IMR-90 (cell line): ENCODE results near the gene SOBP. TPM values are rescaled to one million over a fixed set of nuclear protein-coding genes. Genes with fewer than 3 reads are reported as not detected.

Experiments
- ATAC-seq: fragments of 200-7000 bp; cut with Tn5 transposase; 2 replicates; pipeline ENCODE4 v1.9.1; 2020; ENCODE audit warnings: low read depth, mild to moderate bottlenecking, moderate library complexity
- BruUV-seq: library from RNA; stranded (reverse); fragments of 400-500 nt; replicated peaks from 2 replicates; lab custom pipeline; 2021; lab: Mats Ljungman, UMichigan
- CTCF ChIA-PET: fragments of 300-600 bp; formaldehyde crosslinking; extraction: SDS; loops from one replicate; lab custom pipeline; 2021; ENCODE audit warnings: antibody characterized with exemption; lab: Yijun Ruan, JAX
- POLR2A ChIA-PET: fragments of 300-600 bp; sonication (Branson Sonifier 250); formaldehyde crosslinking; loops from one replicate; lab custom pipeline; 2022; ENCODE audit warnings: antibody characterized with exemption; ENCODE audit not compliant: unreplicated experiment; lab: Charles Lee
- DNase-seq: peaks from one replicate; pipeline ENCODE4 v3.0.0; 2013
- H2AFZ ChIP-seq: replicated peaks from 2 replicates; pipeline ENCODE3; 2013; ENCODE audit warnings: low read length, mild to moderate bottlenecking; ENCODE audit not compliant: poor library complexity
- H2AK5ac ChIP-seq: 2 replicates; pipeline ENCODE4 v1.6.1; 2013; ENCODE audit warnings: low read depth, low read length, inconsistent platforms
- H2AK9ac ChIP-seq: replicated peaks from 2 replicates; pipeline ENCODE3; 2013; ENCODE audit warnings: mild to moderate bottlenecking, low read depth, low read length, moderate library complexity; ENCODE audit not compliant: poor library complexity
- H2BK120ac ChIP-seq: 2 replicates; pipeline ENCODE4 v1.6.1; 2013; ENCODE audit warnings: low read depth, low read length, inconsistent platforms
- H2BK15ac ChIP-seq: 3 replicates; pipeline ENCODE4 v1.6.1; 2013; ENCODE audit warnings: low read depth, low read length, inconsistent platforms
- H2BK20ac ChIP-seq: 2 replicates; pipeline ENCODE4 v1.6.1; 2013; ENCODE audit warnings: low read depth, mild to moderate bottlenecking, inconsistent platforms, low read length, moderate library complexity
- H2BK5ac ChIP-seq: 2 replicates; pipeline ENCODE4 v1.6.1; 2013; ENCODE audit warnings: mild to moderate bottlenecking, low read depth, low read length, inconsistent platforms; ENCODE audit not compliant: poor library complexity, severe bottlenecking
- H3K14ac ChIP-seq: replicated peaks from 2 replicates; pipeline ENCODE4 v1.6.1; 2013; ENCODE audit warnings: low read depth, low read length, inconsistent platforms
- H3K18ac ChIP-seq: 2 replicates; pipeline ENCODE4 v1.6.1; 2013; ENCODE audit warnings: low read depth, low read length, control low read depth
- H3K23ac ChIP-seq: 2 replicates; pipeline ENCODE4 v1.6.1; 2013; ENCODE audit warnings: low read depth, low read length, inconsistent platforms
- H3K27ac ChIP-seq: 2 replicates; pipeline ENCODE4 v1.5.1; 2013; ENCODE audit warnings: mild to moderate bottlenecking, control low read depth, low read length; ENCODE audit not compliant: insufficient read depth
- H3K27me3 ChIP-seq: 2 replicates; pipeline ENCODE4 v1.6.1; 2013; ENCODE audit warnings: low read length; ENCODE audit not compliant: control insufficient read depth, insufficient read depth
- H3K36me3 ChIP-seq: 2 replicates; pipeline ENCODE4 v1.6.1; 2013; ENCODE audit warnings: low read length, mixed read lengths; ENCODE audit not compliant: control insufficient read depth, insufficient read depth
- H3K4ac ChIP-seq: 2 replicates; pipeline ENCODE4 v1.6.1; 2013; ENCODE audit warnings: low read depth, low read length, inconsistent platforms
- H3K4me1 ChIP-seq: 2 replicates; pipeline ENCODE4 v1.6.1; 2013; ENCODE audit warnings: low read length, mixed read lengths; ENCODE audit not compliant: control insufficient read depth, insufficient read depth
- H3K4me2 ChIP-seq: 2 replicates; pipeline ENCODE4 v1.6.1; 2013; ENCODE audit warnings: low read depth, mild to moderate bottlenecking, control low read depth, low read length, moderate library complexity
- H3K4me3 ChIP-seq: 2 replicates; pipeline ENCODE4 v1.5.1; 2013; ENCODE audit warnings: low read depth, mild to moderate bottlenecking, control low read depth, low read length, moderate library complexity; ENCODE audit not compliant: insufficient read depth
- H3K56ac ChIP-seq: 2 replicates; pipeline ENCODE4 v1.6.1; 2013; ENCODE audit warnings: low read length, inconsistent platforms; ENCODE audit not compliant: insufficient read depth; ENCODE audit errors: extremely low read depth
- H3K79me1 ChIP-seq, 2 experiments: 2 replicates each; pipeline ENCODE4 v1.6.1; 2013; ENCODE audit warnings: low read length in 2 of 2, inconsistent platforms in 1 of 2, low read depth in 1 of 2
- H3K9ac ChIP-seq: 2 replicates; pipeline ENCODE4 v1.6.1; 2013; ENCODE audit warnings: low read depth, low read length, control low read depth
- H3K9me1 ChIP-seq: 2 replicates; pipeline ENCODE4 v1.6.1; 2013; ENCODE audit warnings: low read length, inconsistent platforms; ENCODE audit not compliant: insufficient read depth
- H3K9me3 ChIP-seq: 2 replicates; pipeline ENCODE4 v1.6.1; 2013; ENCODE audit warnings: low read length; ENCODE audit not compliant: control insufficient read depth, insufficient read depth
- H4K20me1 ChIP-seq: 2 replicates; pipeline ENCODE4 v1.6.1; 2013; ENCODE audit warnings: low read length, inconsistent platforms; ENCODE audit not compliant: insufficient read depth
- H4K5ac ChIP-seq: 2 replicates; pipeline ENCODE4 v1.6.1; 2013; ENCODE audit warnings: mild to moderate bottlenecking, low read depth, low read length, control low read depth
- H4K8ac ChIP-seq, 2 experiments: 2 replicates each; pipeline ENCODE4 v1.6.1; 2013; ENCODE audit warnings: low read depth in 2 of 2, low read length in 2 of 2, control low read depth in 1 of 2, inconsistent platforms in 1 of 2
- H4K91ac ChIP-seq: 2 replicates; pipeline ENCODE4 v1.6.1; 2013; ENCODE audit warnings: low read depth, low read length, inconsistent platforms; ENCODE audit not compliant: insufficient read depth
- CHD1 ChIP-seq: IDR thresholded peaks from 2 replicates; pipeline ENCODE4 v1.6.1; 2012; ENCODE audit warnings: low read depth, low read length, improper control_type of control experiment
- CTCF ChIP-seq: conservative IDR thresholded peaks from 2 replicates; pipeline ENCODE4 v1.5.1; 2012; ENCODE audit warnings: mild to moderate bottlenecking, low read depth, low read length, improper control_type of control experiment
- ELK1 ChIP-seq: fragments of 150-350 bp; IDR thresholded peaks from 2 replicates; pipeline ENCODE4 v1.6.1; 2016; ENCODE audit warnings: low read depth, mild to moderate bottlenecking, low read length, moderate library complexity, borderline replicate concordance
- FOS ChIP-seq: fragments of 150-350 bp; IDR thresholded peaks from 2 replicates; pipeline ENCODE4 v1.6.1; 2016; ENCODE audit warnings: low read depth, low read length
- MAFK ChIP-seq: IDR thresholded peaks from 2 replicates; pipeline ENCODE4 v1.6.1; 2012; ENCODE audit warnings: low read depth, low read length, improper control_type of control experiment
- MAZ ChIP-seq: IDR thresholded peaks from 2 replicates; pipeline ENCODE4 v1.6.1; 2012; ENCODE audit warnings: low read depth, mild to moderate bottlenecking, low read length, improper control_type of control experiment, moderate library complexity, borderline replicate concordance
- MXI1 ChIP-seq: IDR thresholded peaks from 2 replicates; pipeline ENCODE4 v1.6.1; 2012; ENCODE audit warnings: low read depth, mild to moderate bottlenecking, low read length, moderate library complexity, borderline replicate concordance
- NFE2L2 ChIP-seq: fragments of 150-350 bp; IDR thresholded peaks from 2 replicates; pipeline ENCODE4 v1.6.1; 2016; ENCODE audit warnings: low read depth, mild to moderate bottlenecking, low read length
- POLR2A ChIP-seq: IDR thresholded peaks from 2 replicates; pipeline ENCODE4 v1.6.1; 2012; ENCODE audit warnings: mild to moderate bottlenecking, low read depth, low read length
- RAD21 ChIP-seq: IDR thresholded peaks from 2 replicates; pipeline ENCODE4 v1.6.1; 2012; ENCODE audit warnings: low read length, improper control_type of control experiment
- RCOR1 ChIP-seq: IDR thresholded peaks from 2 replicates; pipeline ENCODE4 v1.6.1; 2012; ENCODE audit warnings: mild to moderate bottlenecking, low read length, improper control_type of control experiment; ENCODE audit not compliant: insufficient replicate concordance
- RFX5 ChIP-seq: IDR thresholded peaks from 2 replicates; pipeline ENCODE4 v1.8.0; 2012; ENCODE audit warnings: low read depth, mild to moderate bottlenecking, low read length, moderate library complexity
- SMC3 ChIP-seq: fragments of 150-350 bp; IDR thresholded peaks from 2 replicates; pipeline ENCODE4 v1.6.1; 2016; ENCODE audit warnings: low read depth, mild to moderate bottlenecking, antibody characterized with exemption, low read length, moderate library complexity
- USF2 ChIP-seq: fragments of 150-350 bp; IDR thresholded peaks from 2 replicates; pipeline ENCODE4 v1.6.1; 2017; ENCODE audit warnings: mild to moderate bottlenecking, antibody characterized with exemption, low read length, low read depth
- WGBS, 2 experiments: methylation state at CpG; one replicate each; pipeline versions ENCODE4 v1.1.5 to v1.1.7; 2013; ENCODE audit warnings: missing lambda C conversion rate in 2 of 2; ENCODE audit not compliant: insufficient read length in 1 of 2; ENCODE audit errors: extremely low coverage in 2 of 2; 5-methylcytosine and 5-hydroxymethylcytosine counted together
- dilution Hi-C: fragments of 300-500 bp; cut with HindIII; formaldehyde crosslinking; loops from one replicate; pipeline ENCODE4 v1.14.3; 2018; ENCODE audit warnings: low sequenced_read_pairs; ENCODE audit not compliant: unreplicated experiment
- in situ Hi-C: fragments of 300-500 bp; cut with MboI; formaldehyde crosslinking; loops from 3 replicates; pipeline ENCODE4 v1.14.3; 2019; ENCODE audit warnings: low sequenced_read_pairs, inconsistent platforms, mixed read lengths
- intact Hi-C: fragments of 100-400 bp; cut with micrococcal nuclease; formaldehyde crosslinking; loops from 2 replicates; pipeline ENCODE4 v1.10.0; 2022
- polyA plus RNA-seq, 3 experiments: library from polyadenylated mRNA; depleted of rRNA; stranded (reverse); fragments of >200 nt; gene quantifications; 2 replicates each; pipeline ENCODE4 v1.2.3, GENCODE V29; 2012; ENCODE audit warnings: low replicate concordance in 1 of 3
- total RNA-seq: library from RNA; depleted of rRNA; stranded (reverse); fragments of >200 nt; gene quantifications from 2 replicates; pipeline ENCODE4 v1.2.3, GENCODE V29; 2012

The SOBP gene
- total and polyA plus RNA-seq, 2 of the 4 experiments (the other 2 are of a cell fraction), result 0.60 to 0.72 TPM

GRCh38 chr6:107689951-107690642 is 200.2 kb downstream of the SOBP start:
- Histone ChIP-seq H4K5ac (peak overlapping the region; percentile 69), H3K79me1 (no peaks in the 10 kb centered on the region), H3K18ac (peak overlapping the region; percentile 25; the same call in 1 of the 2 replicates), H4K20me1 (no peaks in the 10 kb centered on the region), H4K8ac (peak overlapping the region; percentile 38; a peak in 3 of 4 replicates), H3K14ac (peak overlapping the region; percentile 52), H2AFZ (peak overlapping the region; percentile 54), H3K27ac (peak overlapping the region; percentile 60), H2BK15ac (no peak overlapping the region; the same call in 1 of the 3 replicates), H3K36me3 (no peaks in the 10 kb centered on the region), H3K27me3 (no peaks in the 10 kb centered on the region), H2AK5ac (0 out of 2 replicates have a peak overlapping the region, but pooled peaks have one; percentile 43), H2BK5ac (peak overlapping the region; percentile 49), H4K91ac (peak overlapping the region; percentile 41; the same call in 1 of the 2 replicates), H3K56ac (no peak overlapping the region; the same call in 1 of the 2 replicates), H2AK9ac (no peak overlapping the region), H2BK20ac (0 out of 2 replicates have a peak overlapping the region, but pooled peaks have one; percentile 9), H3K4me1 (peaks cover 23% of the 10 kb centered on the region), H3K9me1 (peaks cover 10% of the 10 kb centered on the region), H3K4ac (peak overlapping the region; percentile 23; the same call in 1 of the 2 replicates), H3K23ac (no peak overlapping the region), H3K4me2 (no peak overlapping the region), H3K9ac (no peak overlapping the region), H3K9me3 (no peaks in the 10 kb centered on the region), H3K4me3 (no peak overlapping the region), H2BK120ac (0 out of 2 replicates have a peak overlapping the region, but pooled peaks have one; percentile 73)
- no peak for DNase-seq
- ATAC-seq, result no peak
- in situ Hi-C loops (no loop called here), intact Hi-C loops (no loop called here), dilution Hi-C loops (no loop called here)
- ChIA-PET POLR2A (no interaction called here), CTCF (interaction anchor here (0.6 to 1.1 kb wide), 2 partner anchors 153 to 158 kb away, joined by 3 read pairs; no protein-coding TSS in a partner anchor)
- BruUV-seq, result no TSS peak
- WGBS, 2 experiments, result 100% methylated on average over 1 of the region's 13 CpGs; no CpG with 5 or more reads in 1 of the 2 experiments
- no peak for TF ChIP-seq SMC3
- TF ChIP-seq MAZ, result no peak
- no peak for TF ChIP-seq NFE2L2
- TF ChIP-seq ELK1, result no peak
- TF ChIP-seq POLR2A, result no peak
- TF ChIP-seq RFX5, result no peak
- TF ChIP-seq CHD1, result no peak
- TF ChIP-seq MAFK, result no peak
- no peak for TF ChIP-seq RAD21
- TF ChIP-seq FOS, result no peak
- TF ChIP-seq USF2, result no peak
- TF ChIP-seq CTCF, result no peak
- no peak for TF ChIP-seq MXI1
- no peak for TF ChIP-seq RCOR1
